ENCODE results near the gene TCHP. TPM values are rescaled to one million over a fixed set of nuclear protein-coding genes. Genes with fewer than 3 reads are reported as not detected.
"Not testable (repeated sequence)": the region's sequence is repeated elsewhere in the genome, so short reads cannot be mapped to it uniquely, and the experiment has no call there.

TCHP gene
- total and polyA plus RNA-seq, 2 donors (not counting 1 experiment from before 2014, with no cell fraction given): 13.4 to 29.4 TPM

DNA sequence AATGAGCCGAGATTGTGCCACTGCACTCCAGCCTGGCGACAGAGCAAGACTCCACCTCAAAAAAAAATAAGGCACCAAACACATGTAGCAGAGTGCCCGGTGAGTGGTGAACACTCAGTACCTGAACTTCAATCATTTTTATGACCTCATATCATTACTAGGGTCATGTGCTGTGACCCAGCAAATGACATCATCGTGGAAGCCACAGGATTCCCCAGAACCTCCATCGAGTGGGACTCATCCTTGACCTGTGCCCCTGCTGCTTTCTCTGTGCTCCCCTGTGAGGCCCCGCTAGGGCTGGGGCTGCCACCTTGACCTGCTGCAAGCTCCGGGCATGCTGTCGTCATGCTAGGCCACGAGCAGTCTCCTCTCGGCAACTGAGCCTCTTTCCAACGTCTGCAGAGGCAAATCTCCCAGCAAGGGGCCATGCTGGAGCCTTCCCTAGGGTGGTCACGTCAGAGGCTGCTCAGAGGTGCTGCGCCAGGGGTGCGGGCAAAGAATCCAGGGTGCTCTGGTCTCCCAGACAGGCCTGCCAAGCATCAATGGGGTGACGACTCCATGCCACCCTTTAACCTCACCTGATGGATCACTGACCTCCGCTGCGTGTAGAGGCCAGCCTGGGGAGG, 38.3 kb upstream of the TCHP start:
- Histone ChIP-seq H3K4me2 (replicated peaks; ENCODE audit: low read depth, low read length, poor library complexity, severe bottlenecking) (no peak overlapping the region), H2AFZ (ENCODE audit: insufficient read depth, low read depth, low read length, poor library complexity, severe bottlenecking) (no peak overlapping the region), H3K4me1 (ENCODE audit: control insufficient read depth in 2 of 2, insufficient read depth in 2 of 2, low read length in 2 of 2) (peaks cover 5% of the 10 kb centered on the region in 2 donors), H3K9ac (ENCODE audit: low read length) (no peak overlapping the region), H3K79me2 (ENCODE audit: control insufficient read depth, insufficient read depth, low read length) (peaks cover 33% of the 10 kb centered on the region), H3K4me3 (ENCODE audit: control extremely low read depth in 1 of 5, extremely low read depth in 1 of 5, insufficient read depth in 1 of 5, low read depth in 2 of 5, low read length in 4 of 5) (no peak overlapping the region), H3K9me3 (ENCODE audit: control extremely low read depth in 1 of 3, control insufficient read depth in 2 of 3, insufficient read depth in 1 of 3, low read length in 2 of 3) (no peaks in the 10 kb centered on the region), H3K27me3 (replicated peaks in 1 of 4; ENCODE audit: control extremely low read depth in 1 of 4, control insufficient read depth in 3 of 4, insufficient read depth in 4 of 4, low read length in 3 of 4) (no peaks in the 10 kb centered on the region), H3K36me3 (replicated peaks in 1 of 2; ENCODE audit: control extremely low read depth in 1 of 2, control insufficient read depth in 1 of 2, extremely low read depth in 1 of 2, insufficient read depth in 2 of 2, low read length in 1 of 2) (peaks cover 2 to 17% of the 10 kb centered on the region in 2 experiments), H4K20me1 (ENCODE audit: control insufficient read depth, insufficient read depth, low read length, poor library complexity, severe bottlenecking) (peaks cover 5% of the 10 kb centered on the region), H3K27ac (ENCODE audit: low read length in 2 of 2) (no peak overlapping the region)
- Mint-ChIP-seq H3K27ac (no peak overlapping the region), H3K4me3 (no peak overlapping the region), H3K4me1 (peaks cover 9% of the 10 kb centered on the region), H3K9me3 (ENCODE audit: insufficient read depth) (no peaks in the 10 kb centered on the region), H3K27me3 (no peaks in the 10 kb centered on the region)
- ChIA-PET POLR2A (no interaction called here), CTCF (interaction anchor here (0.5 to 0.8 kb wide), 2 partner anchors 56 to 1032 kb away, joined by 3 read pairs; no protein-coding TSS in a partner anchor)
- no peak for ATAC-seq (ENCODE audit: low read depth)
- DNase-seq: no peak
- intact Hi-C loops (cut with micrococcal nuclease): no loop called here
- WGBS (ENCODE audit: insufficient coverage): 96% methylated on average over 17 of the region's 17 CpGs
- TF ChIP-seq, protein P1, sequence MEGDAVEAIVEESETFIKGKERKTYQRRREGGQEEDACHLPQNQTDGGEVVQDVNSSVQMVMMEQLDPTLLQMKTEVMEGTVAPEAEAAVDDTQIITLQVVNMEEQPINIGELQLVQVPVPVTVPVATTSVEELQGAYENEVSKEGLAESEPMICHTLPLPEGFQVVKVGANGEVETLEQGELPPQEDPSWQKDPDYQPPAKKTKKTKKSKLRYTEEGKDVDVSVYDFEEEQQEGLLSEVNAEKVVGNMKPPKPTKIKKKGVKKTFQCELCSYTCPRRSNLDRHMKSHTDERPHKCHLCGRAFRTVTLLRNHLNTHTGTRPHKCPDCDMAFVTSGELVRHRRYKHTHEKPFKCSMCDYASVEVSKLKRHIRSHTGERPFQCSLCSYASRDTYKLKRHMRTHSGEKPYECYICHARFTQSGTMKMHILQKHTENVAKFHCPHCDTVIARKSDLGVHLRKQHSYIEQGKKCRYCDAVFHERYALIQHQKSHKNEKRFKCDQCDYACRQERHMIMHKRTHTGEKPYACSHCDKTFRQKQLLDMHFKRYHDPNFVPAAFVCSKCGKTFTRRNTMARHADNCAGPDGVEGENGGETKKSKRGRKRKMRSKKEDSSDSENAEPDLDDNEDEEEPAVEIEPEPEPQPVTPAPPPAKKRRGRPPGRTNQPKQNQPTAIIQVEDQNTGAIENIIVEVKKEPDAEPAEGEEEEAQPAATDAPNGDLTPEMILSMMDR (IDR thresholded peaks at IDR 0.05): no peak
- no peak for TF ChIP-seq EZH2 (IDR thresholded peaks at IDR 0.05; ENCODE audit: borderline replicate concordance, insufficient read depth, low read depth, low read length, poor library complexity, severe bottlenecking)

DNA sequence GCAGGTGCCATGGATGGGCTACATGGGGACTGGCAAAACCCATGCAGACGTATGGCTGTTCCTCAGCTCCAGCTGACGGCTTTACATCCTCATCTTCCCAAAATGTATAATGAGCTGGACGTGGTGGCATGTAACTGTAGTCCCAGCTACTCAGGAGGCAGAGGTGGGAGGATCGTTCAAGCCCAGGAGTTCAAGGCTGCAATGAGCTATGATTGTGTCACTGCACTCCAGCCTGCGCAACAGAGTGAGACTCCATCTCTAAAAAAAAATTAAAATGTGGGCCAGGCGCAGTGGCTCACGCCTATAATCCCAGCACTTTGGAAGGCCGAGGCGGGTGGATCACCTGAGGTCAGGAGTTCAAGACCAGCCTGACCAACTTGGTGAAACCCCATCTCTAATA, 37.6 kb upstream of the TCHP start:
- H2AFZ ChIP-seq (ENCODE audit: insufficient read depth, low read depth, low read length, poor library complexity, severe bottlenecking); DNase-seq; H3K27me3 ChIP-seq (replicated peaks in 1 of 4; ENCODE audit: control extremely low read depth in 1 of 4, control insufficient read depth in 3 of 4, insufficient read depth in 4 of 4, low read length in 3 of 4); H3K9me3 Mint-ChIP-seq (ENCODE audit: insufficient read depth); H3K4me1 ChIP-seq (ENCODE audit: control insufficient read depth in 2 of 2, insufficient read depth in 2 of 2, low read length in 2 of 2); POLR2A ChIA-PET; H3K4me3 ChIP-seq (ENCODE audit: control extremely low read depth in 1 of 5, extremely low read depth in 1 of 5, insufficient read depth in 1 of 5, low read depth in 2 of 5, low read length in 4 of 5); H3K4me2 ChIP-seq (replicated peaks; ENCODE audit: low read depth, low read length, poor library complexity, severe bottlenecking); H4K20me1 ChIP-seq (ENCODE audit: control insufficient read depth, insufficient read depth, low read length, poor library complexity, severe bottlenecking); H3K27me3 Mint-ChIP-seq; H3K9me3 ChIP-seq (ENCODE audit: control extremely low read depth in 1 of 3, control insufficient read depth in 2 of 3, insufficient read depth in 1 of 3, low read length in 2 of 3); ATAC-seq (ENCODE audit: low read depth); H3K27ac Mint-ChIP-seq; H3K27ac ChIP-seq (ENCODE audit: low read length in 2 of 2); H3K4me1 Mint-ChIP-seq; intact Hi-C loops (cut with micrococcal nuclease); H3K9ac ChIP-seq (ENCODE audit: low read length); H3K4me3 Mint-ChIP-seq: not testable (repeated sequence)
- CTCF ChIA-PET: interaction anchor here (0.9 to 1.7 kb wide), 2 partner anchors 9 to 13 kb away, joined by 3 to 8 read pairs; no protein-coding TSS in a partner anchor
- H3K79me2 ChIP-seq (ENCODE audit: control insufficient read depth, insufficient read depth, low read length): peaks cover 40% of the 10 kb centered on the region
- peaks cover 2 to 10% of the 10 kb centered on the region in 2 experiments for H3K36me3 ChIP-seq (replicated peaks in 1 of 2; ENCODE audit: control extremely low read depth in 1 of 2, control insufficient read depth in 1 of 2, extremely low read depth in 1 of 2, insufficient read depth in 2 of 2, low read length in 1 of 2)
- WGBS (ENCODE audit: insufficient coverage): 100% methylated on average over 1 of the region's 9 CpGs
